HepG2 (cell line): ENCODE results near the gene C9orf43.

Experiments used
- MLX ChIP-seq: IDR thresholded peaks from 2 replicates; pipeline ENCODE4 v1.6.1; 2016
- POLR2A ChIP-seq, 2 experiments: IDR thresholded peaks; 2 replicates each; pipeline ENCODE4 v1.6.1; 2011; ENCODE audit warnings: low read depth in 2 of 2, low read length in 2 of 2, mild to moderate bottlenecking in 1 of 2, moderate library complexity in 1 of 2; ENCODE audit not compliant: insufficient read depth in 1 of 2
- REST ChIP-seq, 2 experiments: IDR thresholded peaks; 2 replicates each; pipeline ENCODE4 v1.6.1; 2011 to 2012; ENCODE audit warnings: low read length in 2 of 2, borderline replicate concordance in 1 of 2, low read depth in 1 of 2, mild to moderate bottlenecking in 1 of 2, moderate library complexity in 1 of 2
- SETDB1 ChIP-seq: sonication (generic); formaldehyde crosslinking; IDR thresholded peaks from 2 replicates; pipeline ENCODE4 v1.5.1; 2020; ENCODE audit warnings: missing genetic modification reagents, mild to moderate bottlenecking, borderline replicate concordance
- SP5 ChIP-seq: IDR thresholded peaks from 2 replicates; pipeline ENCODE4 v1.6.1; 2016; ENCODE audit warnings: low read depth, borderline replicate concordance
- ZNF431 ChIP-seq: sonication (generic); formaldehyde crosslinking; IDR thresholded peaks from 2 replicates; pipeline ENCODE4 v1.9.0; 2022; ENCODE audit warnings: missing genetic modification reagents, low read depth, mild to moderate bottlenecking, borderline replicate concordance
- ZNF598 ChIP-seq: sonication (generic); formaldehyde crosslinking; IDR thresholded peaks from 2 replicates; pipeline ENCODE4 v1.5.1; 2020; ENCODE audit warnings: mild to moderate bottlenecking, missing genetic modification reagents, borderline replicate concordance
- ZNF883 ChIP-seq: sonication (generic); formaldehyde crosslinking; IDR thresholded peaks from 2 replicates; pipeline ENCODE4 v1.5.1; 2020; ENCODE audit warnings: mild to moderate bottlenecking, missing genetic modification reagents; ENCODE audit errors: not compliant biosample characterization

- TF ChIP-seq SP5 (CRISPR knock-in tag): no peak
- no peak for TF ChIP-seq ZNF883 (CRISPR knock-in tag)
- no peak for TF ChIP-seq POLR2A (IDR thresholded peaks at IDR 0.05; ENCODE audit: insufficient read depth in 1 of 2, low read depth in 2 of 2, low read length in 2 of 2)
- no peak for TF ChIP-seq ZNF431 (CRISPR knock-in tag)
- TF ChIP-seq SETDB1: no peak
- TF ChIP-seq MLX: no peak
- TF ChIP-seq REST (IDR thresholded peaks at IDR 0.05; ENCODE audit: borderline replicate concordance in 1 of 2, low read depth in 1 of 2, low read length in 2 of 2): no peak
- no peak for TF ChIP-seq ZNF598 (CRISPR knock-in tag)
Observed at GRCh38 chr9:113375057-113376023, 35.2 kb upstream of the C9orf43 start.
